ENCODE measurements around the gene AP2A1.

DNA sequence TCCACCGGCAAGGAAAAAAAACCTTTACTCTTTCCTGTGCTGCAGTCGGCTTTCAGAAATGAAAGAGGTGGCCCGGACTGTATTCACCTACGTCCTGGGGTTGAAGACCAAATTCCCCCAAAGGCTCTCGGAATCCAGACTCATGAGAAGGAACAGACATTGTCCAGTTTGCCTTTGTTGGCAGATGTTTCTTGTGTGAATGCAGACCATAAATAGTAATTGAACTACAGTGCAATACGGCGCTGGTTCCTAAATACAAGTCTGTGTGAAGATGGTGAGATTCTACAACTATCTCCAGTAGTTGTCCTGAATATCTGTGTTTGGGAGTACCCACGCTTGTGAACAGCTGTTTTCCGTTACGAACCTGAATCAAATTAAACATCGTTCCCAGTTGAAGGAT is 72.9 kb downstream of the AP2A1 start:
- TF ChIP-seq, protein P1, sequence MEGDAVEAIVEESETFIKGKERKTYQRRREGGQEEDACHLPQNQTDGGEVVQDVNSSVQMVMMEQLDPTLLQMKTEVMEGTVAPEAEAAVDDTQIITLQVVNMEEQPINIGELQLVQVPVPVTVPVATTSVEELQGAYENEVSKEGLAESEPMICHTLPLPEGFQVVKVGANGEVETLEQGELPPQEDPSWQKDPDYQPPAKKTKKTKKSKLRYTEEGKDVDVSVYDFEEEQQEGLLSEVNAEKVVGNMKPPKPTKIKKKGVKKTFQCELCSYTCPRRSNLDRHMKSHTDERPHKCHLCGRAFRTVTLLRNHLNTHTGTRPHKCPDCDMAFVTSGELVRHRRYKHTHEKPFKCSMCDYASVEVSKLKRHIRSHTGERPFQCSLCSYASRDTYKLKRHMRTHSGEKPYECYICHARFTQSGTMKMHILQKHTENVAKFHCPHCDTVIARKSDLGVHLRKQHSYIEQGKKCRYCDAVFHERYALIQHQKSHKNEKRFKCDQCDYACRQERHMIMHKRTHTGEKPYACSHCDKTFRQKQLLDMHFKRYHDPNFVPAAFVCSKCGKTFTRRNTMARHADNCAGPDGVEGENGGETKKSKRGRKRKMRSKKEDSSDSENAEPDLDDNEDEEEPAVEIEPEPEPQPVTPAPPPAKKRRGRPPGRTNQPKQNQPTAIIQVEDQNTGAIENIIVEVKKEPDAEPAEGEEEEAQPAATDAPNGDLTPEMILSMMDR (IDR thresholded peaks at IDR 0.05; ENCODE audit: poor library complexity, severe bottlenecking), result no peak
- TF ChIP-seq EZH2 (IDR thresholded peaks at IDR 0.05; ENCODE audit: borderline replicate concordance, insufficient read depth, low read length, poor library complexity, severe bottlenecking), result no peak
- no peak for TF ChIP-seq EP300 (conservative IDR thresholded peaks at IDR 0.05; ENCODE audit: poor library complexity, severe bottlenecking)
- no peak for TF ChIP-seq SMC3 (conservative IDR thresholded peaks at IDR 0.05; ENCODE audit: poor library complexity)

All from neural cell (in vitro differentiated cells).